ENCODE data around the gene WDR37.

Gene WDR37

DNA sequence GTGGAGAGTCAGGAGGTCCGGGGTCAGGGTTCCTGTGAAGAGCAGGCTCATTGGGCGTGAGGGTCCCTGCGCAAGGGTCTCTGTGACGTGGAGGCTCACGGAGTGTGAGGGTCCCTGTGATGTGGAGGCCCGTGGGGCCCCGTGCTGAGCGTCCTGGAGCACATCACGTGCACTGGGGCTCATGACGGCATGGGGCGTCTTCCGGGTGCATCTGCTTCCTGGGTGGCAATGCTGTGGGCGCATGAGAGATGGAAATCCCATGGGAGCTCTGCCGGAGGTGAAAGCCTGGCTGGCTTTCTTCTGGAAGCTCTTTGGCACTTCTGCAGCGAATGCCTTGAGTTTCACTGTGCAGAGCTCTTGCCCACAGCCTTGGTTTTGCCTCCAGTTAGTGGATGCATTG lies 71.4 kb downstream of the WDR37 start:
- DNase-seq (ENCODE audit: low read depth), result no peak

GRCh38 chr10:1128115-1128514 lies 71.9 kb downstream of the WDR37 start:
- DNase-seq (ENCODE audit: low read depth), result no peak

DNA sequence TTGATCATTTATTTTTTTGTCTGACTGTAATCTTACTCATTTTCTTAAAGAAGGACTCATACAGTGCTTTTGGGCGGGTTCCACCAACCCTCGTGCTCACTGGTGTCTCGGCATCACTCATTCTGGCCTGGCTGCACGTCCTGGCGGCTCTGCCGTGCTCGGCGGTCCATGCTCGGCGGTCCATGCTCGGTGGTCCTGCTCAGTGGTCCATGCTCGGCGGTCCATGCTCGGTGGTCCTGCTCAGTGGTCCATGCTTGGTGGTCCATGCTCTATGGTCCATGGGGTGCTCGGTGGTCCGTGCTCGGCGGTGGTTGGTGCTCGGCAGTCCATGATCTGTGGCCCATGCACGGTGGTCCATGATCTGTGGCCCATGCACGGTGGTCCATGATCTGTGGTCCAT lies 72.5 kb downstream of the WDR37 start:
- no peak for DNase-seq (ENCODE audit: low read depth)

GRCh38 chr10:1130226-1130625 lies 74.0 kb downstream of the WDR37 start:
- no peak for DNase-seq (ENCODE audit: low read depth)

- no peak for DNase-seq (ENCODE audit: low read depth)
Measured at GRCh38 chr10:1130995-1131790, 75.0 kb downstream of the WDR37 start.

- no peak for DNase-seq (ENCODE audit: low read depth)
Measured at GRCh38 chr10:1132584-1132983, 76.4 kb downstream of the WDR37 start.

DNA sequence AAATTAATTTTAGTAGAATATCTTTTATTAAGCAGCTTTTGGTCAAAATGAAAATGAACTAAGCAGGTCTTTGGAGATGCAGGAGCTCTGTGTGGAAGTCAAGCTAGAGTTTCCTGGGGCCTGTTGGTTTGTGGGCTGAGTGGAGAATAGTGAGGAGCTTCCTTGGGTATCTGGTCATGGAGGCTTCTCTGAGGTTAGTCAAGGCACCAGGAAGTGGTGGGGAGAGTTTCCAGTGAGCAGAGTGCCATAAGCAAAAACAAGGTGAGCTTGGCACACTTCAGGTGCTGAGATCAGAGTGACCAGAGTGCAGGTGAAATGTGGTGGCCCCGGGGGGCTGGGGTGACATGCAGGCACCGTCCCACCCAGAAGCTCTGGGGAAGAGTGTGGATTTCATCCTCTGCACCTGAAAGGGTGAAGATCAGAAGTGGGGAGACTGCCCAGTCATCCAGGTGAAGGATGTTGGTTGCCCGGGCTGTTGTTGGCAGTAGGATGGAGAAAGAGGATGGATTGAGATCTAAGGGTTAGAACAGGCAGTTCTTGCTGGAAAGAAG lies 77.4 kb downstream of the WDR37 start:
- no peak for DNase-seq (ENCODE audit: low read depth)

- no peak for DNase-seq (ENCODE audit: low read depth)
Measured at GRCh38 chr10:1134156-1134555, 78.0 kb downstream of the WDR37 start.

DNA sequence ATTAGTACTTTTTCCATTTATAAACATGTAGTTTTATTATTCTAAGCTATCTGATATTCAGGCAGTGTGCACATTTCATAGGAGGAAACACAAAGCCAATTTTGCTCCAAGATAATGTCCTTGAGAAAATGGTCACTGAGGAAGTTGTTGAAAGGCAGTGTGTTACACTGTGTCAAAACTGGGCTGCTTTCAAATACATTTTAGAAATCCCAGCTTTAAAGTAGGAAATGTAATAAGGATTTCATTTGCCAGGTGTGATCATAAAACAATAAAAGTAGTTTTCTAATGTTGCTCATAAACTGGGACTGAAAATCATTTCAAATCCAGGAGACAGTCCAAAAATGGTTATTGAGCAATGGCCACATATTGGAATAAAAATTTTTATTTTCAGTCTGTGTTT lies 80.1 kb downstream of the WDR37 start:
- DNase-seq (ENCODE audit: low read depth), result no peak

GRCh38 chr10:1137499-1138163 lies 81.4 kb downstream of the WDR37 start:
- DNase-seq (ENCODE audit: low read depth), result no peak

- no peak for DNase-seq (ENCODE audit: low read depth)
Measured at GRCh38 chr10:1138529-1138928, 82.3 kb downstream of the WDR37 start.

DNA sequence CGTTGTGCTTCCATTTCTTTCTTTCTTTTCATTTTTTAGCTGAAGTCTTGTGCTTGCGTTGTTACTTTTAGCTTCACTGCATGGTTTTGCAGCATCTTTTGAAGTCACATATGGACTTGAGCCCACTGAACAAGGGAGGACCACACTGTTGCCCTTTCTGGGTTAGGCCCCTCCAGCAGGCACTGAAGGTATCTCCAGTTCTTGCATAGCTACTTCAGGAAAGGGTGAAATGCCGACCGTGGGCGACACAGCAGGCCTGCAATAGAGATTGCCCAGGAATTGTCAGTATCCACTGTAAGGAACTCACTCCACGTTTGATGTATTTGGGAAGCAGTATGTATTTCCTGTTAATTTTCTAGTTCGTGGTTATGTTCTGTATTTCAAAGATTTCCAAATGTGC lies 85.1 kb downstream of the WDR37 start:
- no peak for DNase-seq (ENCODE audit: low read depth)

DNA sequence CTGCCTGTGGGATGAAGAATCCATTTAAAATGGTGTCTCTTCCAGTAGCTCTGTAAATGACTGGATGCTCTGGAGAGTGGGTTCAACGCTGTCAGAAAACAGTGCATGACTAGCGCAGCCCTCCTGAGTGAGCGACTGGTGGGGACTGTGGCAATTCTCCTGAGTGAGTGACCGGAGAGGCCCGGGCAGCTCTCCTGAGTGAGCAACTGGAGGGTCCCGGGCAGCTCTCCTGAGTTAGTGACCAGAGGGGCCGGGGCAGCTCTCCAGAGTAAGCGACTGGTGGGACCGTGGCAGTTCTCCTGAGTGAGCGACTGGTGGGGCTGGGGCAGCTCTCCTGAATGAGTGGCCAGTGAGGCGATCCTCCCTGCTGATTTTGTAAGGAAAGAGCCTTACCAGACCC lies 85.5 kb downstream of the WDR37 start:
- DNase-seq (ENCODE audit: low read depth), result no peak

DNA sequence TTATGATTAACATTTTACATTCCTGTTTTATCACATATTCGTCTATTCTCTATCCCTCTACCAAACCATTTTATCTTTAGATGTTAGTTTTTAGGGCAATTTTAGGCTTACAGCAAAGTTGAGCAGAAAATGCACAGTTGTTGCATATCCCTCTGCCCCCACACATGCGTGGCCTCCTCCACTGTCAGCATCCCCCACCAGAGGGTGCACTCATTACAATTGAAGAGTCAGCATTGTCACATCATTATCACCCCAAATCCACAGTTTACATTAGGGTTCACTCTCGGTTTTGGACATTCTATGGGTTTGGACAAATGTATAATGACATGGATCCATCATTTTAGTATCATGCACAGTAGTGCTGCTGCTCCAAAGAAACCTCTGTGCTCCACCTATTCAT lies 86.4 kb downstream of the WDR37 start:
- no peak for DNase-seq (ENCODE audit: low read depth)

DNA sequence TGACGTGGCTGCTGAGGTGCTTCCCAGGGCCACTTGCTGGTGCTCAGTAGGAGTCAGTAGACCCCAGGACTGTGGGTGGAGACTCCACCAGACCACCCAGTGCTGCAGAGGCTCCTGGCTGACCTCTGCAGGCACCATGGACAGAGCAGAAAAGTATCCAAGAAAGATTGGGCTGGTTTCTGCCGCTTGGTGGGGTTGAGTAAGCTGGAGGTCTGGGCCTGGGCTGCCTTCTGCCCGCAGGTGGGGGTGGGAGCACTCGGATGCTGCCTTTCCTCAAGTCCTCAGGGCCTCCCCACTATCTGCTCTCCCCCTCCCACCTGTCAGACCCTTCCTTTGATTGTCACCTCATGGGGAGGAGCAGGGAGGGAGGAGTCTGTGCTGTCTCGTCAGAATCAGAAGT lies 91.6 kb downstream of the WDR37 start:
- no peak for DNase-seq (ENCODE audit: low read depth)

DNA sequence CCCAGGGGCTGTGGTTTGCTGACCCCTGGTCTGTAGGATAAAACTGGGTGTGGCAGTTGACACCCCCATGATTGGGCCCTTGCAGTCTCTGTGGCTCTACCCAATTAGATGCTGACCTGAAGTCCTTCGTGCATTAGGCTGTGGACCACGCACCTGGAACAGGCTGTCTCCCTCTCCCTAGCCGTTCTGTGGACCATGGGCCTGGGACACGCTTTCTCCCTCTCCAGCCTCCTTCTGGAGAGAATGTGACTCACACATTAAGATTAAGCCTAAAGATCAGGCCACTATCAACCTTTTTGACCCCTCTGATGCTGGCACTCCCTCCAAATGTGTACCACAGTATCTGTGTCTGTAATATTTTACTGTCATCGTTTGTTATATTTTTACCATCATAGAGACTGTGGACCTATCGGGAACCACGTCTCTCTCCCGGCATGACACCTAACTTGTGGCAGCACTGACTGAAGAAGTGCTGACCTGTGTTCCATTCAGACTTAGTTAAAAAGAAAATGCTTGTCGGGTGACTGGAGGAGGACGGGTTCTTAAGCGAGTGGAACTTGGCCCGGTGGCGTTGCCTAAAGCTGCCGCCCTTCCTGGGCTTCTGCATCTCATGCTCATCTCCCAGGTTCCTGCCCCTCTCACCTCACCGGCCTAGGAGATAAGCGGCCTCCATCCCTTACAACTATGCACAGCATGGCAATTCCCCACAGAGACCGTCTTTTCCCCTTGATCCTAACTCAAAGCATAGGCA lies 92.8 kb downstream of the WDR37 start:
- no peak for DNase-seq (ENCODE audit: low read depth)

DNA sequence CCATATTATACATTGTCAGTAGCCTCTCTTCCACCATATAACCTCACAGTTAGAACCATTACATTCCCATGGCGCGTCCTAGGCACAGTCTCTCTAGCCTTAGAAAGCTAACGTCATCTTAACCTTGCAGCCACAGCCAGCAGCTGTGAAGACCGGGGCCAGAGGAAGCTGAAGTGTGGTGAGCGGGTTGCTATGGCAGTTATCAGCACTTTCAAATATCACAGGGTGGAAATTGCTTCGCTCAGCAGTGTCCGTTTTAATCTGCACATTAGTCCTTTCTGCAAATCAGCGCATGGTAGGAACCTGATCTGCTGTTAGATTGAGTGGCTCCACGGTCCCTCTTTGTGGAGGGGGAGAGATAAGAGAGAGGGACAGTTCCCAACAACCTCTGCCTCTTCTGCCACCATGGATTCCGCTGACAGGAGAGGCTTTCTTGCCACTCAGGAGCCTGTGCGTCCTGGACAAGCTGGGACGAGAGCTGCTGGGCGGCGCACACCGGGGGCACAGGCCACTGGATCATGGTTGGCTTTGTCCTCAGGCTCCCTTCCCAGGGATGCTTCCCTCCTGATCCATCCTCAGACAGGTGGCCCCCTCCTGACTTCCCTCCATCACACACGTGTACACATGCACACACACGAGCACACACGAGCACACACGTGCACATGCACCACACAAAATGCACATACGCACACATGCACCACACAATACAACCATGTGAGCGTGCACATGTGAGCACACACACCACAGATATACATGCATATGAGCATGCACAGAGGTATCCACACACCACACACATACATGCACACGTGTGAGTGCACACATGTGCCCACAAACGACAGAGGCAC lies 93.8 kb downstream of the WDR37 start:
- DNase-seq (ENCODE audit: low read depth), result no peak

DNA sequence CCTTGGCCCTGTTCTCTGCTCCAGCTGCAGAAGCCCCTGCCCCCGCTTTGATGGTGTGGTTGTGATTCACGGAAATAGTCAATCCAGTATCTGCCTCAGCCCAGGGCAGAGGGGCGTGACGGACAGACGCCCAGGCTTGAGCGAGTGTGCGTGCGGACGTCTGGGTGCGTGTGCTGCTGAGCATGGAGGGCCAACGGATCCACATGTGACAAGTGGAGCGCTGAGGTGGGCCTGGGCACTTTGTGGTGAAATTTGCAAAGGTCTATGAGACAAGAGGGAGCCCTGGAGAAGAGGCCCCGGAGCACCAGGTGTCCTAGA lies 94.4 kb downstream of the WDR37 start:
- no peak for DNase-seq (ENCODE audit: low read depth)

GRCh38 chr10:1151076-1152033 lies 95.2 kb downstream of the WDR37 start:
- no peak for DNase-seq (ENCODE audit: low read depth)

- no peak for DNase-seq (ENCODE audit: low read depth)
Measured at GRCh38 chr10:1152386-1153250, 96.4 kb downstream of the WDR37 start.
